ENCODE measurements around the gene DAND5.
A peak's percentile ranks its signal among the peaks of the same experiment; 100 is the strongest.

Gene DAND5
- 0 to 0.06 (median 0) reads per million in 9 experiments for total RNA-seq

DNA sequence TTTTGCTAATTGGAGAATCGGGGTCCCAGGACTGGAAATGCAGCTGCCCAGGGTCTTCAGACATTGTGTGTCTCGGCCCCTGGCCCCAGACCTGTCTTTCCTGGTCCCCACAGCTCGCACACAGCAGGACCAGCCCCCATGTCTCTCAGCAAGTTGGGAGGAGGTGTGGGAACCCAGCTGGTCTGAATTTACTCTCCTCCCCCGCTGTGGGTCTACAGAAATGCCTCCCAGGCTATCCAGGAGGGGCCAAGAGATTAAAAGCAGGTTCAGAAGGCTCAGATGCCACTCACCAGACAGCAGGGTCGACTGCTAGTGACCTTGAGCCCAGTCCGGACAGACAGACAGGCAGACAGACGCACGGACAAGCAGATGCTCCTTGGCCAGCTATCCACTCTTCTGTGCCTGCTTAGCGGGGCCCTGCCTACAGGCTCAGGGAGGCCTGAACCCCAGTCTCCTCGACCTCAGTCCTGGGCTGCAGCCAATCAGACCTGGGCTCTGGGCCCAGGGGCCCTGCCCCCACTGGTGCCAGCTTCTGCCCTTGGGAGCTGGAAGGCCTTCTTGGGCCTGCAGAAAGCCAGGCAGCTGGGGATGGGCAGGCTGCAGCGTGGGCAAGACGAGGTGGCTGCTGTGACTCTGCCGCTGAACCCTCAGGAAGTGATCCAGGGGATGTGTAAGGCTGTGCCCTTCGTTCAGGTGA lies at the start of gene DAND5:
Gene DAND5, plus strand, starts transcription at position 285 of the 697 bp plus-strand sequence. Its CDS starts 85 bp downstream, at position 370.
- no peak within 1 kb of the TSS for H3K4me3 Mint-ChIP-seq
- no peak for ATAC-seq (replicated peaks)
- H3K27ac Mint-ChIP-seq, result peak within 1 kb of the TSS; percentile 5 to 80

DNA sequence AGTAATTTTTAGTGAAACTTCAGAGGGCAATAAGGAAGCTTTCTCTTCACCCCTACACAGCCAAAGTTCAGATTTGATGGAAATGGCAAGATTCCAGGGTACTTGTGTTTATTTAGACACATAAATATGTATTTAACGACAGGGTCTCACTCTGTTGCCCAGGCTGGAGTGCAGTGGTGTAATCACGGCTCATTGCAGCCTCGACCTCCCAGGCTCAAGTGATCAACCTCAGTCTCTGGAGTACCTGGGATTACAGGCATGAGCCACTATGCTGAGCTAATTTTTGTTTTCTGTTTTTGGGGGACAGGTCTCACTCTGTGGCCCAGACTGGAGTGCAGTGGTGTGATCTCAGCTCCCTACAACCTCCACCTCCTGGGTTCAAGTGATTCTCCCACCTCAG lies 48.3 kb upstream of the DAND5 start:
- DNase-seq (no peak), ATAC-seq (replicated peaks) (no peak)
- Mint-ChIP-seq H3K4me1 (ENCODE audit: low read depth in 2 of 2) (peaks cover 6 to 8% of the 10 kb centered on the region in 2 donors), H3K27me3 (no peaks in the 10 kb centered on the region), H3K9me3 (no peaks in the 10 kb centered on the region), H3K27ac (peak overlapping the region in 1 of 2 donors; percentile 93), H3K36me3 (ENCODE audit: insufficient read depth) (peaks cover 49% of the 10 kb centered on the region), H3K4me3 (no peak overlapping the region)

More for the DNA sequence above, at the start of gene DAND5:
- DNase-seq, result no peak
- Mint-ChIP-seq H3K9me3 (no peaks in the 10 kb centered on the region), H3K4me1 (ENCODE audit: low read depth in 2 of 2) (peaks cover 5 to 7% of the 10 kb centered on the region in 2 donors), H3K36me3 (ENCODE audit: insufficient read depth) (peaks cover 4% of the 10 kb centered on the region), H3K27me3 (no peaks in the 10 kb centered on the region)

GRCh38 chr19:12922959-12923358 lies 46.4 kb upstream of the DAND5 start:
- Mint-ChIP-seq H3K4me3 (no peak overlapping the region), H3K4me1 (ENCODE audit: low read depth in 2 of 2) (peaks cover 6 to 8% of the 10 kb centered on the region in 2 donors), H3K27me3 (no peaks in the 10 kb centered on the region), H3K36me3 (ENCODE audit: insufficient read depth) (peaks cover 68% of the 10 kb centered on the region), H3K9me3 (no peaks in the 10 kb centered on the region), H3K27ac (peak overlapping the region; percentile 50 to 68)
- DNase-seq (no peak), ATAC-seq (replicated peaks) (no peak)

- ATAC-seq (replicated peaks), result no peak
- no peaks in the 10 kb centered on the region for H3K9me3 Mint-ChIP-seq
- no peaks in the 10 kb centered on the region for H3K27me3 Mint-ChIP-seq
- H3K36me3 Mint-ChIP-seq (ENCODE audit: insufficient read depth), result peaks cover 69% of the 10 kb centered on the region
- H3K27ac Mint-ChIP-seq, result no peak overlapping the region
- DNase-seq, result no peak
- no peaks in the 10 kb centered on the region for H3K4me1 Mint-ChIP-seq (ENCODE audit: low read depth in 2 of 2)
- H3K4me3 Mint-ChIP-seq, result no peak overlapping the region
Observed at GRCh38 chr19:12924621-12925310, 44.6 kb upstream of the DAND5 start.

- Mint-ChIP-seq H3K4me1 (ENCODE audit: low read depth in 2 of 2) (peaks cover 18 to 19% of the 10 kb centered on the region in 2 donors), H3K27me3 (no peaks in the 10 kb centered on the region), H3K27ac (no peak overlapping the region), H3K9me3 (no peaks in the 10 kb centered on the region), H3K4me3 (no peak overlapping the region), H3K36me3 (ENCODE audit: insufficient read depth) (peaks cover 53% of the 10 kb centered on the region)
- ATAC-seq (replicated peaks) (no peak), DNase-seq (no peak)
Observed at GRCh38 chr19:12930002-12930645, 39.3 kb upstream of the DAND5 start.

- DNase-seq (no peak), ATAC-seq (replicated peaks) (no peak)
- Mint-ChIP-seq H3K36me3 (ENCODE audit: insufficient read depth) (peaks cover 29% of the 10 kb centered on the region), H3K4me1 (ENCODE audit: low read depth in 2 of 2) (peaks cover 23% of the 10 kb centered on the region in 2 donors), H3K27ac (peak overlapping the region; percentile 92 to 93), H3K4me3 (peak overlapping the region; percentile 91 to 96), H3K27me3 (no peaks in the 10 kb centered on the region), H3K9me3 (no peaks in the 10 kb centered on the region)
Observed at GRCh38 chr19:12932392-12933286, 36.7 kb upstream of the DAND5 start.

GRCh38 chr19:12933287-12934072 lies 35.9 kb upstream of the DAND5 start, which contains the start of gene FARSA:
Gene FARSA, minus strand, starts transcription at chr19:12933711. Its CDS starts 15 bp downstream, at chr19:12933696.
- DNase-seq, result peak; percentile 78 to 83 (median 81)
- Mint-ChIP-seq H3K36me3 (ENCODE audit: insufficient read depth) (peaks cover 29% of the 10 kb centered on the region), H3K4me3 (peak within 1 kb of the TSS; percentile 91 to 96), H3K4me1 (ENCODE audit: low read depth in 2 of 2) (peaks cover 27 to 30% of the 10 kb centered on the region in 2 donors), H3K27ac (peak within 1 kb of the TSS; percentile 92 to 93), H3K9me3 (no peaks in the 10 kb centered on the region), H3K27me3 (no peaks in the 10 kb centered on the region)
- ATAC-seq (replicated peaks), result peak; percentile 60

- H3K9me3 Mint-ChIP-seq, result no peaks in the 10 kb centered on the region
- H3K36me3 Mint-ChIP-seq (ENCODE audit: insufficient read depth), result peaks cover 35% of the 10 kb centered on the region
- no peak overlapping the region for H3K27ac Mint-ChIP-seq
- no peak overlapping the region for H3K4me3 Mint-ChIP-seq
- no peak for ATAC-seq (replicated peaks)
- DNase-seq, result no peak
- no peaks in the 10 kb centered on the region for H3K27me3 Mint-ChIP-seq
- H3K4me1 Mint-ChIP-seq (ENCODE audit: low read depth in 2 of 2), result peaks cover 40 to 46% of the 10 kb centered on the region in 2 donors
Observed at GRCh38 chr19:12935071-12935470, 34.3 kb upstream of the DAND5 start.

- peaks cover 44% of the 10 kb centered on the region for H3K36me3 Mint-ChIP-seq (ENCODE audit: insufficient read depth)
- no peaks in the 10 kb centered on the region for H3K27me3 Mint-ChIP-seq
- H3K4me1 Mint-ChIP-seq (ENCODE audit: low read depth in 2 of 2), result peaks cover 48 to 50% of the 10 kb centered on the region in 2 donors
- H3K9me3 Mint-ChIP-seq, result no peaks in the 10 kb centered on the region
- no peak overlapping the region for H3K4me3 Mint-ChIP-seq
- no peak for DNase-seq
- no peak overlapping the region for H3K27ac Mint-ChIP-seq
- no peak for ATAC-seq (replicated peaks)
Observed at GRCh38 chr19:12936582-12936981, 32.8 kb upstream of the DAND5 start.

GRCh38 chr19:12937093-12937926 lies 32.1 kb upstream of the DAND5 start:
- ATAC-seq (replicated peaks) (no peak), DNase-seq (no peak)
- Mint-ChIP-seq H3K27me3 (no peaks in the 10 kb centered on the region), H3K9me3 (no peaks in the 10 kb centered on the region), H3K4me3 (peak overlapping the region; percentile 93 to 99), H3K4me1 (ENCODE audit: low read depth in 2 of 2) (peaks cover 48 to 50% of the 10 kb centered on the region in 2 donors), H3K36me3 (ENCODE audit: insufficient read depth) (peaks cover 47% of the 10 kb centered on the region), H3K27ac (peak overlapping the region; percentile 95 to 98)

- no peaks in the 10 kb centered on the region for H3K9me3 Mint-ChIP-seq
- H3K36me3 Mint-ChIP-seq (ENCODE audit: insufficient read depth), result peaks cover 55% of the 10 kb centered on the region
- H3K27ac Mint-ChIP-seq, result peak within 1 kb of the TSS; percentile 95 to 98
- ATAC-seq (replicated peaks) (peak; percentile 88), DNase-seq (peak; percentile 99)
- H3K4me3 Mint-ChIP-seq, result peak within 1 kb of the TSS; percentile 93 to 99
- H3K27me3 Mint-ChIP-seq, result no peaks in the 10 kb centered on the region
- peaks cover 40 to 42% of the 10 kb centered on the region in 2 donors for H3K4me1 Mint-ChIP-seq (ENCODE audit: low read depth in 2 of 2)
Observed at GRCh38 chr19:12937927-12938778, 31.2 kb upstream of the DAND5 start, which contains the start of gene CALR. Gene CALR, plus strand, starts transcription at chr19:12938609. Its CDS starts 71 bp downstream, at chr19:12938680.

Data from effector memory CD8-positive, alpha-beta T cell (primary cell).